Natural killer cell treated with Interleukin-12 subunit alpha and Interleukin-12 subunit beta and Interleukin-15 and Interleukin-18, amount 100 ng/mL, for 72 hours (primary cell): ENCODE results near the gene NEAT1. TPM values are rescaled to one million over a fixed set of nuclear protein-coding genes. Genes with fewer than 3 reads are reported as not detected.

Source experiments
- ATAC-seq, 2 donors: fragments of 150-1000 bp; cut with Tn5 transposase in 1 of 2; sonication (Bioruptor Pico), chemical (Tn5 transposase) in 1 of 2; 2 replicates each; pipeline ENCODE4 v1.10.0; 2021
- DNase-seq: peaks from one replicate; pipeline ENCODE4 v3.0.0; 2022; ENCODE audit warnings: low spot score
- H3K27ac Mint-ChIP-seq, 2 donors: 1 replicate in 1 of 2; 2 replicates in 1 of 2; pipeline ENCODE4 v1.8.0; 2022; ENCODE audit warnings: mixed read lengths in 2 of 2, mild to moderate bottlenecking in 1 of 2, moderate library complexity in 1 of 2
- H3K27me3 Mint-ChIP-seq, 2 donors: 1 replicate in 1 of 2; 2 replicates in 1 of 2; pipeline ENCODE4 v1.8.0; 2022; ENCODE audit warnings: mixed read lengths in 2 of 2
- H3K36me3 Mint-ChIP-seq: one replicate; pipeline ENCODE4 v1.8.0; 2022; ENCODE audit warnings: mixed read lengths
- H3K4me1 Mint-ChIP-seq, 2 donors: 1 replicate in 1 of 2; 2 replicates in 1 of 2; pipeline ENCODE4 v1.8.0; 2022; ENCODE audit warnings: low read depth in 2 of 2, mixed read lengths in 2 of 2, mild to moderate bottlenecking in 1 of 2
- H3K4me3 Mint-ChIP-seq: one replicate; pipeline ENCODE4 v1.8.0; 2022; ENCODE audit warnings: mixed read lengths
- H3K9me3 Mint-ChIP-seq: 2 replicates; pipeline ENCODE4 v1.8.0; 2022; ENCODE audit warnings: mixed read lengths
- total RNA-seq, 2 donors: library from RNA; stranded (reverse); gene quantifications; one replicate each; pipeline ENCODE4 v1.2.3, GENCODE V29; 2022

The NEAT1 gene
- total RNA-seq, 2 donors from 2014 or later = 432 to 571 TPM

DNA sequence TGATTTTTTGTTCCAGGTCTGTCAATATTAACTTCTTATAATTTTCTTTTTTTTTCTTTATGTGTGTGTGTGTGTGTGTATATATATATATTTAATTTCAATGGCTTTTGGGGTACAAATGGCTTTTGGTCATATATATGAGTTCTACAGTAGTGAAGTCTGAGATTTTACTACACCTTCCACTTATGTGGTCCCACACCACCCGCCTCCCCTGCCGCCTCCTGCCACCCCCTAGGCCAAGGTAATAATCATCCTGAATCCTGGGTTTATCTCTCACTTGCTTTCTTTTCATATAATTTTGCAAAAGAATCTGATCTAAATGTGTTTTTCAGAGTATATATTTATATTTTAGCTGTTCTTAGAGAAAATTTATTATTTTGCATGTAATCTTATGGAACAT lies 11.1 kb downstream of the NEAT1 start:
- Mint-ChIP-seq H3K4me3 (no peak overlapping the region), H3K9me3 (no peaks in the 10 kb centered on the region), H3K27me3 (no peaks in the 10 kb centered on the region), H3K36me3 (peaks cover 16% of the 10 kb centered on the region), H3K27ac (peak overlapping the region; percentile 99 to 100), H3K4me1 (peaks cover 75 to 79% of the 10 kb centered on the region in 2 donors)
- ATAC-seq (no peak), DNase-seq (peak; percentile 25)

DNA sequence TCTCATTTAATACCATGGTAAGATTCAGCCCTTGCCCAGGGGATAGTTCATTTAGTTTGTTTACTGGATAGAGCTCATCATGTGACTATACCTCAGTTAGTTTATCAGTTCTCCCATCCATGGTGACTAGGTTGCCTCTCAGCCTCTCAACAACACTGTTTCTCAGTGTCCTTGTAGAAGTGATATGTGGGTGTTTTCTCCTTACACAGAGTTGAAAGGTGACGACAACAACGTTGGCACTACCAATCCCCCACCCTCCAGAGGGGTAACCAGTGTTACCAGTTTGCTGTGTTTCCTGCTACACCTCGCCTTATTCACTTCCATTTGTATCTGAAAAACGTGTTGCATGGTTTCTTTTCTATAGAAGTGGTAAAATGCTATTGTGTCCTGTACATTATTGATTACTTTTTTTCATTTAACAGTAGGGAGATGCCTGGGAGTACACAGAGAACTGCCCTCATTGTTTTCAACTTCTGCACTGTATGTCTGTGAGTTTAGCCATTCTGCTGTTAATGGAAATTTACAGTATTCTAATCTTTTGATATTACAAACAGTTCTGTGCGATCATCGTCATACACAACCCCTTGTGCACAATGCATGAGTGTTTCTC lies 11.6 kb downstream of the NEAT1 start:
- H3K4me1 Mint-ChIP-seq = peaks cover 77 to 80% of the 10 kb centered on the region in 2 donors
- peak overlapping the region; percentile 77 to 99 for H3K27ac Mint-ChIP-seq
- DNase-seq (no peak), ATAC-seq (no peak)
- peaks cover 20% of the 10 kb centered on the region for H3K36me3 Mint-ChIP-seq
- no peaks in the 10 kb centered on the region for H3K27me3 Mint-ChIP-seq
- no peak overlapping the region for H3K4me3 Mint-ChIP-seq
- H3K9me3 Mint-ChIP-seq = no peaks in the 10 kb centered on the region

DNA sequence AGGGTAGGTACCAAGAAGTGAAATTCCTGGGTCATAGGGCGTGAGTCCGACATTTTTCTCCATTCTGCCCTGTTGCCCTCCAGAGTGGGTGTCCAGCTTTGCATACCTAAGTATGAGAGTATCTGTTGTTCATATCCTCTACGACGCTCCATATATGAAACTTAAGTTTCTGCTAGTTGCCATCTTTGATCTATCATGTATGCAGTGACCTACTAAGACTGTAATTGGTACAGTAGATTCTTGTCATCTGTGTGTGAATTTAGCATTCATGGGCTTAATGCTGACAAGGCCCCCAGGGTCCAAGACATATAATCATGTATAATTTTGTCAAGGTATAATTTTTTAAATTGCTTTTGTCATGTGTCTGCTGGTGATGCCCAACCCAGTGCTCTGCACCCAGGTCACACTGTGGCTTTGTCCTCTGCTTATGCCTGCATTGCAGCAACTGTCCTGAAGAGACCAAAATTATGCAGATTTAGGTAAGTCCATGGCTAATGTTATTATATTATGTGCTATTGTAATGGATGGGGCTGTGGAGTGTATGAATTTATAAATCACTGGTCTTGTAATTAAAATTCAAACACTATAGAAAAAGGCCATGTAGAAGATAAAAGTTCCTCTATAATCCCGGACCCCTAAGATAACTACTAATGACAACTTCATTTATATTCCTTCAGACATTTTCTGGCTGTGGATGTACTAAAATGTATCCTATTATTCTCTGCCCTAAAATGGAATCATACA lies 12.2 kb downstream of the NEAT1 start:
- Mint-ChIP-seq H3K4me1 (peaks cover 74 to 80% of the 10 kb centered on the region in 2 donors), H3K4me3 (no peak overlapping the region), H3K27ac (peak overlapping the region; percentile 77 to 99), H3K9me3 (no peaks in the 10 kb centered on the region), H3K27me3 (no peaks in the 10 kb centered on the region), H3K36me3 (peaks cover 20% of the 10 kb centered on the region)
- no peak for ATAC-seq
- DNase-seq = peak; percentile 10

DNA sequence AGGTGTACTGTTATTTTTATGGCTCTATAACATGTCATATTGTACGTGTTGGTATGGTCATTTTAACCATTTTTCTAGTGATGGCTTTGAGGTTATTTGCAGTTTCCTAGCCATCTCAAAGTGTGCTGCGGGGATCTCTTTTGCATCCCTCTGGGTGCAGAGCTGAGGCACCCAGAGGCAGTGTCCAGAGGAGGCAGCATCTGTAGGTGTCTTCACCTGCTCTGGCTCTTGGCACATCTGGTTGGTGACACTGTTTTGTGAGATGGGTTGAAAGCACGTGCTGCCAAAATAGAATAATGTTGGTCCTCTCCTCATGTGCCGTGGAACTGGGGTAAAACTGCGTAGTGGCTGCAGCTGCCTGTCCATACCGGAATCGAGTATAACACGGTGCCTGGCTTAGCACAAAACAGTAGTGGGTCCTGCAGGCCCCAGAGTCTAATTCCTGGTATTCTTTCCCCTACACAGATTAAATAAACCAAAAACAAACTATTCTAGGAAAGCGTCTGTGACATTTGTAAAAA lies 12.9 kb downstream of the NEAT1 start:
- H3K4me1 Mint-ChIP-seq = peaks cover 71 to 80% of the 10 kb centered on the region in 2 donors
- ATAC-seq = no peak
- DNase-seq = no peak
- peak overlapping the region; percentile 77 to 99 for H3K27ac Mint-ChIP-seq
- H3K4me3 Mint-ChIP-seq = no peak overlapping the region
- H3K36me3 Mint-ChIP-seq = peaks cover 20% of the 10 kb centered on the region
- H3K27me3 Mint-ChIP-seq = no peaks in the 10 kb centered on the region
- no peaks in the 10 kb centered on the region for H3K9me3 Mint-ChIP-seq

DNA sequence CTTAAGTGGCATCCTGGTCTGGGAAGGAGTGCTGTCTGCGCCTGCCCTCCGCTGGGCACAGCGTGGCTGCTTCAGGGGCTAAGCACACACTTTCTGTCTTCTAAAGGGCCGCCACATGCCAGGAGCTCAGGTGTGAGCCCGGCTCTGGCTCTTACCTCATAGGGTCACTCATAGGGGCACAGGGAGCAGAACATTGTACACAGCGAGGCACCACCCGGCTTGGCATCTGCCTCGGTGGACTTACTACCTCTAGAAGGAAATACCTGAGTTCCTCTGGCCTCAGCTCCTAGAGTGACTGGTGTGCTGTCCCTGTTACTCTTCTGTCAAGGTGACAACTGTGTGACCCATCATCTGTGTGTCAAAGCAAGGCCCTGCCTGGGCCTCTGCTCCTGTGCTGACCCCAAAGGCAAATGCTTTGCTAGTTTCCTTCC lies 13.4 kb downstream of the NEAT1 start:
- H3K27ac Mint-ChIP-seq = peak overlapping the region; percentile 77 to 99
- ATAC-seq (peak in 1 of 2 donors; percentile 9), DNase-seq (no peak)
- H3K36me3 Mint-ChIP-seq = peaks cover 20% of the 10 kb centered on the region
- H3K27me3 Mint-ChIP-seq = no peaks in the 10 kb centered on the region
- no peaks in the 10 kb centered on the region for H3K9me3 Mint-ChIP-seq
- H3K4me1 Mint-ChIP-seq = peaks cover 70 to 80% of the 10 kb centered on the region in 2 donors
- H3K4me3 Mint-ChIP-seq = no peak overlapping the region

DNA sequence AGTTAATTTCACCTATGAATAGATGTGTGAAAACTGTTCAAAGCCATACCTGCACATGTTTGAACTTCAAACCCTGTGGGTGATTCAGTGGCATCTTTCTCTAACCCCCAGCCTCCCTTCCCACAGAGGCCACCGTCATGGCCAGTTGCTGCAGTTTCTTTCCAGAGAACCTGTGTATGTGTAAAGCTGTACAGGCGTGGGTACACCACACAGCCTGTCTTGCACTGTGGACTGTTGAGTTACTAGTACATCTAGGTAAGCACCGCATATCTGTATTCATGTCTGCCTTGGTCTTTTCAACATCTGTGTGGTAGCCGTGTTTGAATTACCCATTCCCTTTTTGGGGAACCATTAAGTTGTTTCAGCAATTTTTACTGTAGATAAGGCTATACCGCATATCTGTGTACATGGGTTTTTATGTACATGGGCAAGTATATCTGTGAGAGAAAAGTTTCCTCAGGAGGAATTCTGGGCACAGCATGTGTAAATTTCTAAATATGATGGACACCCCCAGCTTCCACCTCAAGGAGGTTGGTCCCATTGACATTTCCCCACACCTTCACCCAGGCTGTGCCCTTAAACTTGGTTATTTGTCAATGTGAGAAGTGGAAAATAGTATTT lies 13.9 kb downstream of the NEAT1 start:
- no peak overlapping the region for H3K4me3 Mint-ChIP-seq
- peak overlapping the region; percentile 46 to 77 for H3K27ac Mint-ChIP-seq
- DNase-seq = no peak
- no peaks in the 10 kb centered on the region for H3K9me3 Mint-ChIP-seq
- H3K36me3 Mint-ChIP-seq = peaks cover 20% of the 10 kb centered on the region
- peaks cover 69 to 79% of the 10 kb centered on the region in 2 donors for H3K4me1 Mint-ChIP-seq
- no peaks in the 10 kb centered on the region for H3K27me3 Mint-ChIP-seq
- ATAC-seq = peak in 1 of 2 donors; percentile 30

DNA sequence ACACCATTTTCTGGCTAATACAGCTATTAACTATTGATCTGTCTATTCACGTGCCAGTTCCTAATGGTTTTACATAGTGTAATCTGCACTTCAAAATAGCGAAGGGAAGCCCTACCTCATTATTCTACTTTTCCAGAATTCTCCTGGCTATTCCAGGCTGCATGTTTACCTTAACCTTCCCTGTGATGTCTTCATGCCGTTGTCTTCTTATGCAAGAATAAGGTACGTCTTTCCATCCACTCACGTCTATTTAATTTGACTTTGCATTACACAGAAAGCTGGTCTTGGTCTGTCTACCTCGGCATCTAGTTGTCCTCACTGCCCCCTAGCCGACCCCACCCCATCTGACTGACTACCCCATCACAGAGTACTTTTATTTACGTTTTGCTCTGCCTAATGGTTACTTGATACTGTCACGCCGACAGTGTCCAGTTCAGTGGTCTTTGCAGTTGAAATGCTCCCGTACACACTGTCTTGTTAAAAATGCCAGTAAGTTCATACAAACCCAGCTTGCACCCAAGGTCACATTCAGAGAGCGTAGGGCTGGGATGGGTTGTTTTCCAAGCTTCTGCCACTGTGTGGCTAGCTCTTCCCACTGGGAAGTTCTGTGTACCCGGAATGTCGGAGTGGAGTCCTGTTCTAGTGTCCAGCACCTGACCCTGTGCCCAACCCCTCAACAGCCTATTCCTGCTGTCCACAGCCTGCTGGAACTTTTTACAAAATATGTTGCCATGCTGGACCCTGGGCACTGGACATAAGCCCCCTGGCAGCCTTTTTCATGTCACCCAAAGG lies 15.0 kb downstream of the NEAT1 start:
- Mint-ChIP-seq H3K4me3 (no peak overlapping the region), H3K36me3 (peaks cover 20% of the 10 kb centered on the region), H3K9me3 (no peaks in the 10 kb centered on the region), H3K27ac (peak overlapping the region; percentile 46 to 77), H3K27me3 (no peaks in the 10 kb centered on the region), H3K4me1 (peaks cover 66 to 74% of the 10 kb centered on the region in 2 donors)
- DNase-seq (peak; percentile 1), ATAC-seq (peak in 1 of 2 donors; percentile 20)

DNA sequence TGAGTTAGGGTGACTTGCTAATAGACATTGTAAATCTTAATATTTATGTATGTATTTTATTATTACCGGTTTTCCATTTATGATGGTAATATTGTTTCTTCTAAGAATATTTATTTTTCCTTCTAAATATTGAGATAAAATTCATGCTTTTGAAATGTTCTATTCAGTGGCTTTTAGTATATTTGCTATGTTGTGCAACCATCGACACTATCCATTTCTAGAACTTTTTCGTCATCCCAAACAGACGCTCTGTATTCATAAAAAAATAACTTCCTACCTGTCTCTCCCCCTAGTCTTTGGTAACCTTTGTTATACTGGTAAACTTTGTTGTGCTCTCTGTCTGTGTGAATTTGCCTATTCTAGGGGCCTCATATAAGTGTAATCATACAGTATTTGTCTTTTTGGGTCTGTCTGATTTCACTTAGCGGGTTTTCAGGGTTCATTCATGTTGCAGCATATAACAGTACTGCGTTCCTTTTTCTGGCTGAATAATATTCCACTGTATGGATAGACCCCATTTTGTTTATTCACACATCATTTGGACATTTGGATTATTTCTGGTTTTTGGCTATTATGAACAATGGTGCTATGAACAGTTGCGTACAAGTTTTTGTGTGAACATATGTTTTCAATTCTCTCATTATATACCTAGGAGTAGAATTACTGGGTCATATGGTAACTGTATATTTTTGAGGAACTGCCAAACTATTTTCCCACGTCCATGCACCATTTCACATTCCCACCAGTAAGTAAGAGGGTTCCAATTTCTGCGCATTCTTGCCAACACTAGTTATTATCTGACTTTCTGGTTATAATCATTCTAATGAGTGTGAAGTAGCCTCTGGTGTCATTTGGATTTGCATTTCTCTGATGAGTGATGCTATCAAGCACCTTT lies 15.9 kb downstream of the NEAT1 start:
- Mint-ChIP-seq H3K4me3 (peak overlapping the region; percentile 3), H3K36me3 (peaks cover 20% of the 10 kb centered on the region), H3K27ac (peak overlapping the region; percentile 77 to 87), H3K4me1 (peaks cover 69 to 74% of the 10 kb centered on the region in 2 donors), H3K9me3 (no peaks in the 10 kb centered on the region), H3K27me3 (no peaks in the 10 kb centered on the region)
- ATAC-seq (no peak), DNase-seq (no peak)

DNA sequence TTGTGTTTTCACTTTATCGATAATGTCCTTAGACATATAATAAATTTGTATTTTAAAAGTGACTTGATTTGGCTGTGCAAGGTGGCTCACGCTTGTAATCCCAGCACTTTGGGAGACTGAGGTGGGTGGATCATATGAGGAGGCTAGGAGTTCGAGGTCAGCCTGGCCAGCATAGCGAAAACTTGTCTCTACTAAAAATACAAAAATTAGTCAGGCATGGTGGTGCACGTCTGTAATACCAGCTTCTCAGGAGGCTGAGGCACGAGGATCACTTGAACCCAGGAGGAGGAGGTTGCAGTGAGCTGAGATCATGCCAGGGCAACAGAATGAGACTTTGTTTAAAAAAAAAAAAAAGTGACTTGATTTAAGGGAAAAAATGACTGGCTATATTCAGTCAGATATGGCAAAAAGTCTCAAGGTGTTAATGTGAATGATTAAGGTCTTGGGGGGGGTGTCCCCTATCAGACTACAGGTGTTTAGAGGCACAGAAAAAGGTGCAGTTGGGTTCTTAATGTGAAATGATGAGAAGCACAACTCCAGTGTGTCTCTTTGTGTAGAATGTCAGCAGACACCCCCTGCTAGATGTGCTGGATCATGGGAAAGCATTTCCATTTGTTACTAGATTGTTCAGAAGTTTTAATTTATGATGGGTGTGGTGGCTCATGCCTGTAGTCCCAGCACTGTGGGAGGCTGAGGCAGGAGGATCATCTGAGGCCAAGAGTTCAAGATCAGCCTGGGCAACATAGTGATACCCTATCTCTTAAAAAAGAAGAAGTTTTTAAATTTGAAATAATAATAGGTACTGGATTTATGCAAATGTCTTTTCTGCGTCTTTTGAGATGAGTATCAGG lies 17.0 kb downstream of the NEAT1 start:
- H3K4me1 Mint-ChIP-seq = peaks cover 68 to 79% of the 10 kb centered on the region in 2 donors
- H3K27ac Mint-ChIP-seq = peak overlapping the region; percentile 77 to 87
- no peak for ATAC-seq
- H3K36me3 Mint-ChIP-seq = peaks cover 20% of the 10 kb centered on the region
- no peaks in the 10 kb centered on the region for H3K9me3 Mint-ChIP-seq
- no peak for DNase-seq
- H3K4me3 Mint-ChIP-seq = peak overlapping the region; percentile 81
- H3K27me3 Mint-ChIP-seq = no peaks in the 10 kb centered on the region

DNA sequence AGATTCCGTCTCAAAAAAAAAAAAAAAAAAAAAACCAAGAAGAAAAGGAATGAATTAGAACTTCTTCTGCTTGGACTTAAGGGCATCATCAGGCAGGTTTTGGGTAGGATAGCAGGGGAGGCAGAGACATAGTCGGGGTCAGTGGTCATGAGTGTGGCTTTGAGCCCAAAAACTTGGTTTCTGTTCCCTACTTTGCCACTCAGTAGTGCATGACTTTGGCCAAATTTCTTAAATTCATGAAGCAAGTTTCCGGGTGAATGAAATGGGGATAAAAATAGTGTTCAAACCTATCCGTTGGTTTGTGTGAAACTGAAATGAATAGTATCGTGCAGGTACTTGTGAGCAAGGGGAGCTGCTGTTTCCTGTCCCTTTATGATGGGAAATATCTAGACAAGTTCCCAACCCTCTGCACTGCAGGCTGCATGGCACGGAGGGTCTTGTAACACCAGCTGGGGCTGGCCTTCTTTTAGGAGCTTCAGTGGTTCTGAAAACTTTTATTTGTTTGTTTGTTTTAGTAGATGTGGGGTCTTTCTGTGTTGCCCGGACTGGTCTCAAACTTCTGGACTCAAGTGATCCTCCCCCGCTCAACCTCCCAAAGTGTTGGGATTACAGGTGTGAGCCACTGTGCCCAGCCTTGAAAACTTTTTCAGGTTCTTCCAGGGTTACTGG lies 18.4 kb downstream of the NEAT1 start:
- no peaks in the 10 kb centered on the region for H3K27me3 Mint-ChIP-seq
- H3K36me3 Mint-ChIP-seq = peaks cover 15% of the 10 kb centered on the region
- peak overlapping the region; percentile 77 to 87 for H3K27ac Mint-ChIP-seq
- ATAC-seq (peak in 1 of 2 donors; percentile 66), DNase-seq (no peak)
- H3K4me3 Mint-ChIP-seq = peak overlapping the region; percentile 81
- no peaks in the 10 kb centered on the region for H3K9me3 Mint-ChIP-seq
- peaks cover 58 to 68% of the 10 kb centered on the region in 2 donors for H3K4me1 Mint-ChIP-seq

DNA sequence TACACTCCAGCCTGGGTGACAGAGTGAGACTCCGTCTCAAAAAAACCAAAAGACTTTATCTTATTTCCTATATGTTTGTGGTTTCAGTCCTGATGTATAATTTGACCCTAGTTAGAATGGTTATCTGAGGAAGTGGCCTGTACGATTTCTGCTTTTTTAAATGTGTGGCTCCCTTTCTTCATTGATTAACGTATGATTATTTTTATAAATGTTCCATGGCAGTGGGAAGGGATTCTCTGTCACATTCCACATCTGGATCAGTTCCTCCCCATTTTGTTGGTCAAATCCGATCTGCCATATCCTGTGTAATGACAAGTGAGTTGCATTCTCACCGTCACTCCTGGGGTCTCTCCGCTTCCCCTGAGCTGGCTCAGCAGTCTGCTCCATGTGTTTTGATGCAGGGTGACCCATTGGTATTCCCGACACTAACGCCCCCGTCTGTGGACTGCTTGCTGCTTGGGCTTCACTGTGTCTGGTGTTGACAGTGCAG lies 20.3 kb downstream of the NEAT1 start:
- Mint-ChIP-seq H3K36me3 (peaks cover 9% of the 10 kb centered on the region), H3K27ac (peak overlapping the region; percentile 77 to 88), H3K9me3 (no peaks in the 10 kb centered on the region), H3K27me3 (no peaks in the 10 kb centered on the region), H3K4me3 (peak overlapping the region; percentile 54), H3K4me1 (peaks cover 50 to 54% of the 10 kb centered on the region in 2 donors)
- no peak for DNase-seq
- no peak for ATAC-seq
